GM21381 (cell line): ENCODE measurements around the gene NCOA6.

ENCODE experiments used
- ATAC-seq: cut with Tn5 transposase; IDR thresholded peaks from one replicate; pipeline ENCODE4 v1.9.1; 2021; ENCODE audit warnings: mild to moderate bottlenecking, moderate library complexity; ENCODE audit not compliant: unreplicated experiment

The NCOA6 gene

DNA sequence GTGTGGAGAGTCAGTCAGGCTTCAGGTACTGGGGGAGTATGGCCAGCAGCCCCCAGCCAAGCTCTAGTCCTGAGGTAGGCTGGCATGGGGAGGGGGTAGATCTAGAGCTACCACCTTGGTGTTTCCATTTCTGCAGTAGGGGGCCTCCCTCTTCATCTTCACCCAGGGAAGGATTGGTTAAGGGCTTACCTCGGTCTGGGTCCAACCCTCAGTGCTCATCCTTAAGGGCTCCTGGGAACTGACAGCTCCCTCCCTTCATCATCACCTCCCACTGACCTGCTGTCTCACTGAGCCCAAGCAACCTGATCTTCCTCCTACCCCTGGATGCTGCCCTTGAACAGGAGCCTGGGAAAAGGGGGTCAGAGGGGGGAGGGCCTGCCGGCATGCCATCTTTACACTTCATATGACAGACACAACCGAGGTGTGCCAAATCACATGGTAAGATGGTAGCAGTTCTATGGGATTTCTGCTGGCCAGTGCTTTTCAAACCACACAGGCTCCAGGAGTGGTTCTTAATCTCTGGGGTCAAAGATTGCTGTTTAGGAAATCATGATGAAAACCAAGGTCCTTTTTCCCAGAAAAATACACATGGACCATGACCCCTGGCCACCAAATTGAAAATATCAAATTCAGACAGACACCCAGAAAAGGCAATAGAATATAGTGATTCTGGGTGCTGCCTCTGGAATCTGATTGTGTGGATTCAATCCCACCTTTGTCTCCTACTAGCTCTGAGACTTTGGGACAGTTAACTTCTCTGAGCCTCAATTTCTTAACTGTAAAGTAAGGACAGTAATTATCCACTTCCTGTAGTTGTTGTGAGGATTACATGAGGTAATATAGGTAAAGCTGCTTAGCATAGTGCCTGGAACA is 118.3 kb downstream of the NCOA6 start:
- no peak for ATAC-seq

- ATAC-seq: no peak
Observed at GRCh38 chr20:34706302-34706875, 119.1 kb downstream of the NCOA6 start.

DNA sequence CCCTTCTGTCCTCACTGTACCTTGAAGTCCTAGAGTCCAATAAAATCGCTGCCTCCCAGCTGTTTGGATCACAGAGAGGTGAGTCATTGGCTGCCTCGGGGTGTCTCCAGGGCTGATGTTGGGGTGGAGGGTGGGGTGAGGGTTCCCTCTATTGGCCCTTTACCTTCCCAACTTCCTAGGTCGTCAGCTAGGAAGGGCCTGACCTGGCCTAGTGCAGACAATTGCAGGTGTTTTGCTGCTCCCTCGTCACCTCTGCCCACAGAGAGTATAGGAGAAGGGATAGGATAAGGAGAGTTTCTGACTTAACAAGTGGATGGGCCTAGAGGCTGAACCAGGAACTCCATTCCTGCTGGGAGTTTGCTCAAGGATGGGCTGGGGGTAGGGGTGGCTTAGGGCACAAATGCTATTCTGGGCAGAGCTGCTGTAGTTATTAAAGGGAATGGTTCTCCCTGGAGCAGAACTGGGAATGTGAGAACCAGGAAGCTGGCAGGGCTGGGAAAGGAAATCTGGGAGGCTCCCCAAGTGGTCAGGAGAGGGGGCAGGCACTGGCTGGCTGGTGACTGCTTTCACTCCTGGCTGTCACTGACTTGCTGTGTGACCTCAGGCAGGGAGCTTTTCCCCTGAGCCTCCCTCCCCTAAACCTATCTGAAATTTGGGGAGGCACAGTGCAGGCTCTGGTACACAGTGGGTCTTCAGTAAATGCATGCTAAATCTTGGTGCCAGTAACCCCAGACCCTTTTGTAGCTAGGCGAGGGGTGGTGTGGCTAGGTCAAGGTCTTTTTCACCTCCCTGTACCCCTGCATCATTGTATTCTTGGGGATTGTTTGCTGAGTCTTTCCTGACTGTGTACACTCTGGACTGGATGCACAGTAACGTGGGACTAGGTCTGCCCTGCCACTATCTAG is 119.8 kb downstream of the NCOA6 start:
- no peak for ATAC-seq

DNA sequence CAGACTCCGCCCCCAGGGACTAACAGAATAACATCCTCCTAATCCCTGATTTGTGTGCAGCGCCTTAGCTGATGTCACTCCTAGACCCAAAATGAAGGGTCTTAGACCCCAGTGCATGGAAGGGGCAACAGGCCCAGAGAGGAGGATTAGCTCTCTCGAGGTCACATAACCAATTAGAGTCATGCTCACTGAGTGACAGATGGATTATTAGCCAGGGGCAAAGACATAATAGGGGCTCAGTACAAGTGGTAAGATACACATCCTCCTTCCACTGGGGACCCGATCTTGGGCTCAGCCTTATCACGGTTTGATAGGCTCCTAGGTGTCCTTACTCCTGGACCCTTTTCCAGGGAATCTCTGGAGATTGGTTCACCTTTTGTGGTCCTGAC is 120.4 kb downstream of the NCOA6 start:
- ATAC-seq: no peak

DNA sequence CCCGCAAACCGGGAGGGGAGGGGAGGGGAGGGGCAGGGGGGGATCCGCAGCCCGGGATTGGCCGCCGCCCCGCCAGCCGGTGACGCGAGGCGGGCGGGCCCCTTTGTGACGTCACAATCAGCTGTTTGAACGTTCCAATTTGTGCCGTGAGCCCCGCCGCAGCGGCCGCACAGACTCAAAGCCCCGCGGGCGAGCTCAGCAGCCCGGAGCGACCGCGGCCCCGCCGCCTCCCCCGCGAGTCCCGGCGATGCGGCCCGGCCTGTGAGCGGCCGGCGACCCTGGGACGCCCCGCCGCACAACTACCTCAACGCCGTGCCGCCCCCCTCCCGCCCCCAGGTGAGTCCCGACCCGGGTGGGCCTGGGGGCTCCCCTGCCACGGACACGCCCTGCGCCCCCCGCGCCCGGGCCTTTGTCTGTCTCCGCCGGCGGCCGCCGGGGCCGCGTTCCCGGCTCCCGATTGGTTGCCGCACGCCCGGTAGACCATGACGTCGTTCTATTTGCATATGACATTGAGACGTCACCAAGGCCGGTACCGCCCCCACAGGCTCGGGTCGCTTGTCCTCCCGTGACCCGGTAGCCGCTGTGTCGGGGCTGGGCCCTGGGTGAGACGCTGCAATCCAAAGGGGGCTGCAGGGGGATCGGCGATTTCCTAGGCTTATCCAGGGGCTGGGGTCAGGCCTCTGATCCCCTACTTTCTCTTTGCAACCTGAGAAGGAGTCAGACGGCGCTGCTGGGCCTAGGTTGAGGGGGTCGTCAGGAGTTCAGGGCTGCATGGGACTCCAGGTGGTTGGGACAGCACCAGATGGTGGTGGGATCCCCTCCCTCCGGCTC is 121.1 kb downstream of the NCOA6 start, which contains the start of gene TP53INP2:
TSS of gene TP53INP2 (plus strand) at position 168 of the 831 bp plus-strand sequence. CDS start 4,396 bp downstream, outside the sequence.
- ATAC-seq: peak; percentile 43

- ATAC-seq: no peak
Observed at GRCh38 chr20:34703424-34704176, 121.9 kb downstream of the NCOA6 start.

GRCh38 chr20:34703061-34703423 is 122.4 kb downstream of the NCOA6 start:
- ATAC-seq: no peak

DNA sequence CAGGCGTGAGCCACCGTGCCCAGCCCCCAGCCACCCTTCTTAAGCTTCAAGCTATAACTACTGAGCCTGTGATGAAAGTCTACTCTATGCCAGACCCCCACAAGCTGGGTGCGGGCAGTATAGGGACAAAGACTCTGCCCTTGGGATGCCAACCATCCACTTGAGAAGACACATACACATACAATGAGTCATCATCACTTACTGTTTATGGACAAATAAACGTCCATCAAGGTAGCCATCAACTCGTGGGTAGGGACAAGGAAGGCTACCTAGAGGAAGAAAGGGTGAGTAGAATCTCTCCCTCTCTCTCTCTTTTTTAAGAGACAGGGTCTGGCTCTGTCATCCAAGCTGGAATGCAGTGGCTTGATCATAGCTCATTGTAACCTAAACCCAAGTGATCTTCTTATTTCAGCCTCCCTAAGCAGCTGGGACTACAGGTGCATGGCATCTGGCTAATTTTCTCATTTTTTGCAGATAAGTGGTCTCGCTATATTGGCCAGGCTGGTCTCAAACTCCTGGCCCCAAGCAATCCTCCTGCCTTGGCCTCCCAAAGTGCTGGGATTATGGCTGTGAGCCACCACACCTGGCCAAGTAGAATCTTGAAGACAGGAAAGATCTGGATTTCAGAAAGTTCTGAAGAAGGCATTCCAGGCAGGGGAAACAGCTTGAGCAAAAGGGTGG is 123.9 kb downstream of the NCOA6 start:
- ATAC-seq: no peak

DNA sequence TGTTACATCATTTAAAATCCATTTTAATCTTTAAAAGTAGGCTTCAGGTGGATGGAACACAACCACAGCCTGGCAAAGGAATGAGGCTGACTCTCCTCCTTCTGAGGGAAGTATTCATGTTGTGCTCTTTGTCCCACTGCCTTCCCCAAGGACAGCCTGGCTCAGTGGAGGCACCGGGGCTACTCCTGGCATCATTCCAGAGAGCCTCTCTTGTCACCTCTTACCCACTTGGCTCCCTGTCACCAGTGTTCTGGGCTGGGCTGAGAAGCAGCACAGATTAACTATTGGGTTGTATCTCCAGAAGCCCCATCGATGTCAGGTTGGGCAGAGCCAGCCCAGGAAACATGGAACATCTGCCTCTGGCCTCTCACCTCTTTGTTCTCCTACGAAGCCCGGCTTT is 132.0 kb downstream of the NCOA6 start:
- no peak for ATAC-seq

DNA sequence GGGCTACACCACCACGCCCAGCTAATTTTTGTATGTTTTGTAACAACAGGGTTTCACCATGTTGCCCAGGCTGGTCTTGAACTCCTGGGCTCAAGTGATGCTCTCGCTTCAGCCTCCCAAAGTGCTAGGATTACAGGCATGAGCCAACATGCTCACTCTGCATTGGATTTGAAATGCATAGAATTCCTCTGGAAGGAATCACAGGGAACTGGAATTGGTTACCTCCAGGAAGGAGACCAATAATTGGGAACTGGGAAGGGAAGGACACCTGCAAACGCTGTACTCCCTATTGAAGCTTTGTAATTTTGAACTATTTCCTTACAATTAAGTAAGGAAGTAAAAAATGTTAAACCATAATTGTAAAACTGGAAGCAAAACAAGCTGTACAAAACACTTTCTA is 133.6 kb downstream of the NCOA6 start:
- no peak for ATAC-seq

DNA sequence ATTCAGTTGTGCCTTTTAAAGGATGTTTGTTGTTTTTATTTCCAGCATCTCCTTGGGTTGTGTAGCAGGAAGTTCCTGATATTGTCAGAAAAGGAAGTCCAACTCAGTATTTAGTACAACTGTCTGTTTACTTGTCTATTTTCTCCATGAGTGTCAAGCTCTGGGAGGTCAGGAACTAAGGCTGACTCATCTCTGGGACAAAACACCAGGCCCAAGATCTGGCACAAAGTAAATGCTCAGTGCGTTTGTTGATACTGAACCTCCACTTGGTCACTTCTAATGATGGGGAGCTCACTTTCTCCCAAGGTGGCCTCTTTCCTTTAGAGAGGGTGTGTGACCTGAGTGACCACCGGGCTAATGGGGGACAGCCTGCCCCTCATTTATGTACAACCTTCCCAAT is 136.0 kb downstream of the NCOA6 start:
- ATAC-seq: no peak

DNA sequence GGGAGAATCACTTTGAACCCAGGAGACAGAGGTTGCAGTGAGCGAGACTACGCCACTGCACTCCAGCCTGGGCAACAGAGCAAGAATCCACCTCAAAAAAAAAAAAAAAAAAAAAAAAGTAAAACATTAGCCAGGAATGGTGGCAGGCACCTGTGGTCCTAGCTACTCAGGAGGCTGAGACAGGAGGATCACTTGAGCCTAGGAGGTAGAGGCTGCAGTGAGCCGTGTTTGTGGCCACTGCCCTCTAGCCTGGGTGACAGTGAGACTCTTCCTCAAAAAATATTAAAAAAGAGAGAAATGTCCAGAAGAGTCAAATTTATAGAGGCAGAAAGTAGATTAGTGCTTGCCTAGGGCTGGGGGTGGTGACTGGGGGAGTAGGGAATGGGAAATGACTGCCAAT is 141.8 kb downstream of the NCOA6 start:
- no peak for ATAC-seq

- ATAC-seq: no peak
Observed at GRCh38 chr20:34680586-34681175, 144.8 kb downstream of the NCOA6 start.

- peak; percentile 96 for ATAC-seq
Observed at GRCh38 chr20:34676642-34677373, 148.6 kb downstream of the NCOA6 start, which contains the start of gene PIGU. Gene PIGU (minus strand): TSS chr20:34677092. CDS start chr20:34677085, 7 bp downstream.

DNA sequence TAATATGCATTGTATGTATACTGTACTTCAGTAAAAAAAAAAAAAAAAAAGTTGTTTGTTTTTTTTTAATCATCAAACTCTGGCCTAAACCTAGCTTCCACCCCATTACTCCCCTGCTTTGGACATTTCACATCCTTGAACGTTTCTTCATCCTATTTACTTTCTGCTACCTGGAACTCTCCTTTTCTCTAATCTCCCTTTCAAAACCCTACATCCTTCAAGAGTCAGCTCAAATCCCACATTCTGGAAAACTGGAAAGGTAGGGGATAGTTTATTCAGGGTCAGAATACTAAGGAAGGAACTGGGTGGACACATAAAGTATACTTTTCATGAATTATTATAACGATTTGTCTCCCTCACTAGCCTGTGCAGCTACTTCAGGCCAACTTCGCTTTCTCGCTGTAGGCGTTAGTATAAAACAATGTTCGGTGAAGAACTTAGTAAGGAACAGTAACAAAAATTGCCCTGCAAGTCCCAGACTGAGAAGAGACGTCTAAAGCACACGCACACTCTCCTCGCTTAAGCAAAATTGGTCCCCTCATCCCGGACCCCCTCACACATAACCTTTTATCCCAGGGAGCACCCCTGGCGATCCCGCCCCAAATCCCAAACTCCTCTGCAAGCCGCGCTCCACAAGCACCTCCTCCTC is 149.3 kb downstream of the NCOA6 start:
- no peak for ATAC-seq

GRCh38 chr20:34675561-34675960 is 149.9 kb downstream of the NCOA6 start:
- no peak for ATAC-seq

GRCh38 chr20:34673412-34673811 is 152.0 kb downstream of the NCOA6 start:
- no peak for ATAC-seq

GRCh38 chr20:34669094-34669493 is 156.4 kb downstream of the NCOA6 start:
- ATAC-seq: no peak
